Stimulated activated CD4-positive, alpha-beta T cell treated with anti-CD3 and anti-CD28 coated beads, Interleukin-1b, Interleukin-23, amount 100 ng/mL, for 48 hours (primary cell): ENCODE measurements around the gene FGF16.
"Not testable (repeated sequence)": the region's sequence is repeated elsewhere in the genome, so short reads cannot be mapped to it uniquely, and the experiment has no call there.

Experiments
- DNase-seq: peaks from one replicate; pipeline ENCODE4 v3.0.0-alpha.2; 2020

Gene FGF16

GRCh38 chrX:77446908-77447652 lies at the start of gene FGF16:
FGF16 (plus strand) TSS chrX:77447389; CDS start chrX:77447675, 286 bp downstream.
- peak; percentile 4 for DNase-seq

- no peak for DNase-seq
Observed at GRCh38 chrX:77398330-77398954, 48.7 kb upstream of the FGF16 start.

DNA sequence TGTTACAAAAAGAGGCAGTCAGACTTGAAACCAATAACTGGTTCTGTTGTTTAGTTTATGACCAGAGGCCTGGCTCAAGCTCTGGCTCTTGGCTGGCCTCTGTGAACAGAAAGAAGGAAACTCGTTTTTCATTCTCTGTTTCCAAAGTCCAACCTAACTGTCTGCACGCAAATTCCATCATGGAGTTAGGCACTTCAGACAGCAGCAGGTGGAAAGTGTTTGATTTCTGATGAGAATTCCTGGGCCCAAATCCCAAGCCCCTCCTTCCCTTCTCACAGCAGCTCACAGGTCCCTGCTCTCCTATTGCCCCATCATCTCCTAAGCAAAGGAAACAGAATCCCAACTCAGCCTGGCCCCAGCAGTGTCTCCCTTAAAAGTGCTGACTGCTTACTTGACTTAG lies 42.8 kb upstream of the FGF16 start:
- DNase-seq: no peak

DNA sequence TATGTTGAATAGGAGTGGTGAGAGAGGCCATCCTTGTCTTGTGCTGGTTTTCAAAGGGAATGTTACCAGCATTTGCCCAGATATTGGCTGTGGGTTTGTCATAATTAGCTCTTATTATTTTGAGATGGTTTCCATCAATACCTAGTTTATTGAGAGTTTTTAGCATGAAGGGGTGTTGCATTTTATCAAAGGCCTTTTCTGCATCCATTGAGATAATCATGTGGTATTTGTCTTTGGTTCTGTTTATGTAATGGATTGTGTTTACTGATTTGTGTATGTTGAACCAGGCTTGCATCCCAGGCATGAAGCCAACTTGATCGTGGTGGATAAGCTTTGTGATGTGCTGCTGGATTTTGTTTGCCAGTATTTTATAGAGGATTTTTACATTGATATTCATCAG lies 39.4 kb upstream of the FGF16 start:
- not testable (repeated sequence) for DNase-seq

GRCh38 chrX:77412631-77413030 lies 34.6 kb upstream of the FGF16 start:
- no peak for DNase-seq

- no peak for DNase-seq
Observed at GRCh38 chrX:77415161-77415560, 32.0 kb upstream of the FGF16 start.

DNA sequence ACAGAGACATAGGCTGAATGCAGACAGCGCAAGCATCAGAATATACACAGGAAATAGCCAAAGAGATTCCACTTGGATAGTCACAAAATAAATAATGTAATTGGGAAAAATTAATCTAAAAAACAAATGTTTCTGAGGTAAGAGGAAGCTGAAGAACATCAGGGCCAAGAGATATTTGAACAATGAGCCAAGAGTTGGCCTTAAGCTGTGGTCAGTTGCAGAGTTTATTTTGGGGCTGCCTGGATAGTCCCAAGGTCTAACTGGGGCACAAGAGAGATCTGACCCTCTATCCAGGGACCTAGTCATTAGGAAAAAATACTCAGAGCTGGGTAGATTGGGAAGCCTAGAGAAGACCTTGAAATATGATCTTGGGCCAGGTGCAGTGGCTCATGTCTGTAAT lies 31.3 kb upstream of the FGF16 start:
- no peak for DNase-seq

- no peak for DNase-seq
Observed at GRCh38 chrX:77422891-77423648, 24.1 kb upstream of the FGF16 start.

- no peak for DNase-seq
Observed at GRCh38 chrX:77426811-77427210, 20.4 kb upstream of the FGF16 start.

- DNase-seq: no peak
Observed at GRCh38 chrX:77427611-77428010, 19.6 kb upstream of the FGF16 start.

GRCh38 chrX:77428551-77428950 lies 18.6 kb upstream of the FGF16 start:
- no peak for DNase-seq

DNA sequence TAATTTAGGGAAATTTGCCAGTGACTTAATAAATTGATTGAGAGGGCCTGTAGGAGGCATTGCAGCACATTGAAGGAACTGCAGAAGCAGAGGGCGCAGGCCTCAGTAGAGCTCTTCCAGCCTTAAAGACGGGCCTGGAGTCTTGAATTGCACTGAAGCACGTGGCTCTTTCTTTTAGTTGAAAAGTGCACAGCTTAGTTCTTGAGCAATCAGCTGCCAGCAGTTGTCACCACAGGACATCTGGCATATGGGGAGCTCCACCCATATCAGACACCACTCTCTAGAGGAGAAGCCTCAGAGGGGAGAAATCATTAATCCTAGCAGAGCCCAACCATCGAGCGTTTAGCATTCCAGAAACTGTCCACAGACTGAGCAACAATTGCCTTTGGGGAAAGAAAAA lies 16.0 kb upstream of the FGF16 start:
- DNase-seq: no peak

DNA sequence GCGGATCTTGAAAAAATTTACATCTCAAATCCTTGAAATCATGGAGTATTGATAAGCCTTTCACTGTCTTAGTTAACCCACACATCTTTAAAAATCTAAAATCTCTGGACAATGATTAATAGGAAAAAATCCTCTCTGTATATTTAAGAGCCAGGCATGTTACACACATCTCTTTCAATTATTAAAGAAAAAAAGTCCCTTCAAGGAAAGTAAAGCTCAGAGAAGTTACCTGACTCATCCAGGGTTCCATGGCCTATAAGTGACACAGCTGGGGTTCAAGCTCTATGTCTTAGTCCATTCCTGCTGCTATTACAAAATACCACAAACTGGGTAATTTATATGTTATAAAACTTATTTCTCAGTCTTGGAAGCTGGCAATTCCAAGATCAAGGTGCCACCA lies 14.2 kb upstream of the FGF16 start:
- no peak for DNase-seq

GRCh38 chrX:77434962-77435361 lies 12.2 kb upstream of the FGF16 start:
- no peak for DNase-seq

DNA sequence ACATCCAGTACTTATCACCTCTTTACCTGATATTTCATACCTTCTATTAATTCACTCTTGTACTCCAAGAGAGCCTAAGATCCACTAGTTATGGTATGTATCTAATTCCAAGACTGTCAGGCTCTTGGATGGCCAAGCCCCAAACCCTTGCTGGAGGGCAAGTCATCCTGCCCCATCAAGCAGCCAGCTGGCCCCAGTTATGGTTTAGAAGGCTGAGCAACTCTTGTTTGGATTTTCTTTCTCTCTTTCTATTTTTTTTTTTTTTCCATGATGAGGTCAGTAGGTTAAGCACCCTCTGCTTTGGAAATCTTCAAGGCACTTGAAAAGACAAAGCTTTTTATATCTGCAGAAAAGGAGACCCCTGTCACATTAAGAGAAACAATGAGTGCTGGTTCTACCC lies 10.9 kb upstream of the FGF16 start:
- no peak for DNase-seq

DNA sequence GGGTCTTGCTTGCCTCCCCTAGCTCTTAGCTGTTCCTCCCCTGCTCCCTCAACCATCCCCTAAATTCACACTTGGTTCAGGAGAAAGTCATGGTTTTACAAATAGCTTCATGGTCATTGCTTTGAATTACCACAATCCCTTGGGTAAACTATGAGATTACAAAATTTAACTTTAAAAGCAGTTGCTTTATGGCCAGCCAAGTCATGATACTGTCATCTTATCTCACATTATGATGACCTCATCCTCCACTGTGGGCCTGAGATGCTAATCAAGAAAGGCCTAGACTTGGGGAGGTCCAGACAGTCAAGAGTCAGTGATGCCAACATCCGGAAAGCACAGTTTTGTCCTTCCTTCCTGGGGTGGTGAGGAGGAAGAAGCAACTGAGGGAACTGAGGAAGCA lies 10.5 kb upstream of the FGF16 start:
- no peak for DNase-seq

- DNase-seq: no peak
Observed at GRCh38 chrX:77440330-77440729, 6.9 kb upstream of the FGF16 start.

DNA sequence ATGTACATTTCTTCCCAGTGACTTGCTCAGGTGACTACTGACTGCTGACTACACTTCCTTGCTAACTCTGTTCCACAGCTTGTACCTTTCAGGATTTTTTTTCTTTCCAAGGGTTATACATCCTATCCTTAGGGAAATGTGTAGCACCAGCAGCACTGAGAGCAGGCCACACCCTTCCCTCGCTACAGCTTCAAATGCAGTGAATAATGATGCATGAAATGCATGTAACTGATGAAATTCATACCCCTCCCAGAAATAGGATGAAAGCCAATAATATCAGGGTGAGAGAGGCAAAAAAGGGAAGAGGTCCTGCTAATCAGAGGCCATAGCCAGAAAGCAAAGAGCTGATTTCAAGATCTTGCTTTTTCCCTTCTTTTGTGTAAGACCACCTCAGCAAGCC lies 6.2 kb upstream of the FGF16 start:
- no peak for DNase-seq

DNA sequence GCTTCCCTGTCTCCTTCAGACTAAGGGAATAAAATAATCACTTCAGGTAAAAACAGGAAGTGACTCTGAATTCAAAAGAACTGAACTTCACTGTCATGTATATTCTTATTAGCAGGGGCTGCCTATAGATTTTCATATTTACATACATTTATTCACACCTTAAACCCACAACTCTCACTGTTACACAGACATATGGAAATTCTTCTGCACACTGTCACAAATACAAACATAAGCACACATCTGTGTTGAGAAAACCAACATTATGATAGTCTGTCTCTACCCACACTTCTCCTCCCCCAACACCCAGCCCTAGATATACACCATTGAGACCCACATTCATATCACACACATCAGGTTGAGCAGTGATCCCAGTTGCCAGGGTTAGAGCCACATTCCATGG lies 5.7 kb upstream of the FGF16 start:
- DNase-seq: no peak

DNA sequence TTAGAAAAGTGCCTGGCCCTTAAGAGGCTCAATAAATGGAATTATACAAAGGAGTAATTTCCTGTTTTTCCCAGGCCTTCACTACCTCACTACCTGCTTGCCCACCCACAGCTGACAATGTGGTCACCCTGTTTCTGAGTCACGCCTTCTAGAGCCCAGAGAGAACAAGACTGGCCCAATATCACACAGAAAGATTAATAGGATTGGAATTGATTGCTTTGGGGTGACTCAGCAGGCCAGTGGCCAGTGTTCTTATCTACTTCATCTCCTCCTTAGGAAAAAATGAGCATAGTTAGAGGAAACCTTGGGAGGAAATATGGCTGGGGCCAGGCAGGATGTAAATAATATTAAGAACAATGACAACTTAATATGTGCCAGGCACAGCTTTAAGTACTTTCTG lies 4.5 kb upstream of the FGF16 start:
- DNase-seq: no peak

- DNase-seq: no peak
Observed at GRCh38 chrX:77444075-77444474, 3.1 kb upstream of the FGF16 start.

DNA sequence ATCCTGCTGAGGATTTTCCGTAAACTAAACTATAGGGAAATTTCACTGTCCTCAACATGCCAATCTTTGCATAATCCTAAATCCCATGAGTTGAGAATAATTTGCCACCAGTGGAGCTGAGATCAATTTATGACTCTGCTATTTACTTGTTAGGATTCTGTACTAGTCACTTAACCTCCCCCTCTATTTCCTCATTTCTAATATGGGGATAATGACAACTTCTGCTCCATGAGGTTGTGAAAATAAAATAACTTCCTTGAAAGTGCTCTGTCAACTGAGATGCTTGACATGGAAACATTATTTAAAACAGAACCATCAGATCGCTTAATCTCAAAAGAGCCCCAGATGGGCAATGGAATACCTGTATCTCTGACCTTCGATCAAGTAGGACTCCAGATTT lies 2.6 kb upstream of the FGF16 start:
- DNase-seq: no peak

- peak; percentile 14 for DNase-seq
Observed at GRCh38 chrX:77446029-77446585, 1.1 kb upstream of the FGF16 start.
